GM21447 (cell line): ENCODE measurements around the gene SUPT5H.
"Not testable (repeated sequence)": the region's sequence is repeated elsewhere in the genome, so short reads cannot be mapped to it uniquely, and the experiment has no call there.

ENCODE experiments used
- ATAC-seq: cut with Tn5 transposase; IDR thresholded peaks from one replicate; pipeline ENCODE4 v1.9.1; 2021; ENCODE audit not compliant: unreplicated experiment

The SUPT5H gene

DNA sequence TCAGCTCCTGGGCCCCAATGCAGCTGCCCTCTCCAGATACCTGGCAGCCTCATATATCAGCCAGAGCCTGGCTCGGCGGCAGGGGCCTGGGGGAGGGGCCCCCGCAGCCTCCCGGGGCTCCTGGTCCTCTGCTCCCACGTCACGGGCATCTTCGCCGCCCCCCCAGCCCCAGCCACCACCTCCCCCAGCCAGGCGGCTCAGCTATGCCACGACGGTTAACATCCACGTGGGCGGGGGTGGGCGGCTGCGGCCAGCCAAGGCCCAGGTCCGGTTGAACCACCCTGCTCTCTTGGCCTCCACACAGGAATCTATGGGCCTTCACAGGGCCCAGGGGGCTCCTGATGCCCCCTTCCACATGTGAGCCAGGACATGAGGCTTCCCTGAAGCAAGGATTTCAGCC, 20.4 kb upstream of the SUPT5H start:
- ATAC-seq: no peak

DNA sequence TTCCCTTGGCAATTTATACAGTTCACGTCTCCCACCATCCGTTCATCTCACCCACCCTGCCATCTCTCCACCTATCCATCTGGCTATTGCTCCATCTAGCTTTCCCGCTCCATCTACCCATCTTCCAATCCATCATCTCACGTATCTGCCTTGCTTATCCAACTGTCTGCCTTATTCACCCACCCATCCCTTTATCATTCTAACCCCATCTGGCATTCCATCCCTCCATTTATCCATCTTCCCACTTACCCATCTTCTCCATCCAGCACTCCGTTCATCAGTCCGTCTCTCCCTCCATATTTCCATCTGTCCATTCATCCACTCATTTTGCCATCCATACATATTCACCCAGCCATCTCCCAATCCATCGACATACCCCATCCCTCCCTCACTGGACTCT, 19.6 kb upstream of the SUPT5H start:
- no peak for ATAC-seq

DNA sequence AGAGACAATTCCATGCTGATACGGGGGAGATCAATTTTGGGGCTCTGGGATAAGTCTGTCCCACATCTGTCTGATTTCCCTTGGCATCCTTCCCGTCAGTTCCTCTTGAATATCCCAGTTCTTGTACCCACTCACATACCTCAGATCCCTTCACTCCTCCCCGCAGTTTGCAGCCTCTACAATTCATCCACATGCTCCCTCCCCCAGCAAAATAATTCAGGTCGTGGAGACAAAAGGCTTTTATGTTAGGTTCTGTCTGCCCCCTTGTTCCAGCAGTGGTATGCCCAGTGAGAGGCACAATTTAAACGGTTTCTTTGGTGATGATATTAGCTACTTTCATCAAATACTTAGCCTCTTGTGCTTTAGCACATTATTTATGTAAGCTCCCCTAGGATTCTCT, 19.2 kb upstream of the SUPT5H start:
- no peak for ATAC-seq

DNA sequence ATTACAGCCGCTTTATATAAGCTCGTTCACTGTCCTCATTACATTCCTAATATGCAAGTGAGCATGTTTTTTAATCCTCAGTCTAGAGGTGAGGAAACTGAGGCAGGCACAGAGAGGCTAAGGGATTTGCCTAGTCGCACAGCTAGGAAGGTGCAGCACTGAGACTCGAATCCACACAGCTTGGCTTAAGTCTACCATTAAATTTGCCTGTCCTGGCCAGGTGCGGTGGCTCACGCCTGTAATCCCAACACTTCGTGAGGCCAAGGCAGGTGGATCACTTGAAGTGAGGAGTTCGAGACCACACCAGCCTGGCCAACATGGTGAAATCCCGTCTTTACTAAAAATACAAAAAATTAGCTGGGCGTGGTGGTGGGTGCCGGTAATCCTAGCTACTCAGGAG, 17.7 kb upstream of the SUPT5H start:
- ATAC-seq: no peak

DNA sequence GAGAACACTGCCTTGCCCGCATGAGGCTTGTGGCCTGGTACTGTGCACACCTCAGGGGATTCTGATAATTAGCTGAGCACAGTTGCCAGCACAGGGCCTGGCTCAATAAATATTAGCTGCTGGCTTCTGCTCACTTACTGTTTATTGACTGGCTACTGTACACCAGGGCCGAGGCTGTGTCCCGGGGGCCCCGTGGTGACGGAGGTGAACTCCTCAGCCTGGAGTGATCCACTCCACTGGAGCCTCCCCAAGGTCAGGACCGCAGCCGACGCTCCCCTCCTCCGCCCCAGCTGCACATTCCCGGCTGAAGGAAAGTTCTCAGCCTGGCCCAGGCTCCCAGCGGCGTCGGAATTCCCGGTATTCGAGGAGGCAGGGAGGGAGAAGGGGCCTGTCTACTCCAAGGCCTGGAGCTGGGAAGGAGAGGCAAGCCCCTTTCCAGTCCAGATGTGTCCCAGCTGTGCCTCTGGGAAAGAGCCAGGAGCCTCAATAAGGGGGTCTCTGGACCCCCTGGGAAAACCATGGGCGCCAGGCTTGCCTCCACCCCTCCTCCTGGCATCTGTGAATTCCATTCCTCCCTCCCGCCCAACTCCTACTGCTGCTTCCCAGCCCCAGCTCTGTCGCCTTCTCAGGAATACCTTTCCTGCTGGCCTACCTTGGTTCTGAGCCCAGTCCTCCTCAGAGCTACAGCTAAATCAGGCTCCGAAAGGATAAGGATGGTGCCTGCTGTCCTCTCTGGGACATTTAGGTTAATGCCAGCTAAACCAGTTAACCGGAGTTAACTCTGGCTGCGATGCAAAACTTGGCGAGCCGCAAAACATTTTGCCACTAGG, 16.9 kb upstream of the SUPT5H start:
- ATAC-seq: no peak

DNA sequence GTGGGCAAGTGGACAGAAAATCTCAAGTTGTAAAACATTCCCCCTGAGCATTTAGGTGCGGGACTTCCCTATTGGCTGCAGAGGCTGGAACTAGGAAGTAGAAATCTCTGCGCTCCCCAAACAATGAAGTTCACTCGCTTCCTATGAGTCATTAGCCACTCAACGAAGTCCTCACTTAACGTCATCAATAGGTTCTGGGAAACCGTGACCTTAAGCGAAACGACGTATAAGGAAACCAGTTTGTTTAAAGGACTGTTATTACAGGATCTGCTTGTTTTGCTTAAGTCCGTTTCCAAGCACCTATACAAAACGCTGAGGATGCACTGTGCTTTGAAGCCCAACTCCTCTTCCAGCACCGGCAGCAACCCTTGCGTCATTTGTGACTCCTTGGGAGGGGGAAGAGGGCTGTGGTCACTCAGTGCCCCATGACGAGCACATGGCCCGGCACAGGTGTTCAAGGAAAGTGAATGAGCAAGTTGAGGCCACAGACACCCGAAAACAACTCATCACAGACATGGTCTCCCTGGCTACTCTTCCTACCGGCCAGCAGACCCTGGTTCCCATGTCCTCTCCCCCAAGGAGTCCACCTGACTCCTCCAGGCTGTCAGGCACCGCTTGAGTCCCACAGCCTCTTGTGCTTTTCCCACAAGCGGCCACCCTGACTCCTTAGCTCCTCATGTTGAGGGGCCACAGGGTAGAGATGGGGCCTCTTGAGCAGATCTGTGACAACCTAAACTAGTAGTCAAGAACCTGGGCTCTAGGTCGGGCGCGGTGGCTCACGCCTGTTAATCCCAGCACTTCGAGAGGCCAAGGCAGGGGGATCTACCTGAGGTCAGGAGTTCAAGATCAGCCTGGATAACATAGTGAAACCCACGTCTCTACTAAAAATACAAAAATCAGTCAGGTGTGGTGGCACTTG, 14.4 kb upstream of the SUPT5H start:
- no peak for ATAC-seq

DNA sequence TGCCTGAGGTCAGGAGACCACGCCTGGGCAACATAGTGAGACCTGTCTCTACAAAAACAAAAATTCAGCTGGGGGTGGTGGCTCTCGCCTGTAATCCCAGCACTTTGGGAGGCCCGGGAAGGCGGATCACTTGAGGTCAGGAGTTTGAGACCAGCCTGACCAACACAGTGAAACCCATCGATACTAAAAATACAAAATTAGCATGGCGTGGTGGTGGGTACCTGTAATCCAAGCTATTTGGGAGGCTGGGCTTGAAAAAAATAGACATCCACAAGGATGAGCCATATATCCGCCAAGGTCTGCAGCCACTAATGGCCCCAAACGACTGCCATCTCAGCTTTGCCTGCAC, 12.7 kb upstream of the SUPT5H start:
- no peak for ATAC-seq

DNA sequence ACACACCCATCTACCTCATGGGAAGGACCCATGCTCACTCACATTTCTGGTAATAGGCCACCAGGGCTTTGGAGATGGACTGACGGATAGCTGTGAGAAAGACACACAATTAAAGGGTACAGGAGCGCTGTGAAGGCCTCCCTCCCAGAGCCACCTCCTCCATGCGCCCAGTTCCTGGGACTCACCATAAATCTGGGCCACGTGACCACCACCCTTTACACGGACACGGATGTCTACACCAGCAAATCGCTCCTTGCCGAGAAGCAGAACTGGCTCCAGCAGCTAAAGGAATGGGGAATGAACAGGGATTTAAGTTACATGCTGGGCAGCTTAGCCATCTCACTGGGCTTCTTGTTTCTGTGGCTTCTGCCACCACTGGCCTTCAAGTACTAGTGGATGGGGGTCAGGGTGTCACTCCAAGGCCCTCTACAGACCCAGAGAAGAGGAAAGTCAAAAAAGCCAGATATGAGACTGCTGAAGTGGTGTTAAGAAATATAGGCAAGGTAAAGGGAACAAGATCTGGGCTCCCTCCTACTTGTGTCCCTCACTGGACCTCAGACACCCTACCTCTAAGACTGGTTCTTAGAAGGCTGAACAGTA, 11.8 kb upstream of the SUPT5H start:
- ATAC-seq: no peak

DNA sequence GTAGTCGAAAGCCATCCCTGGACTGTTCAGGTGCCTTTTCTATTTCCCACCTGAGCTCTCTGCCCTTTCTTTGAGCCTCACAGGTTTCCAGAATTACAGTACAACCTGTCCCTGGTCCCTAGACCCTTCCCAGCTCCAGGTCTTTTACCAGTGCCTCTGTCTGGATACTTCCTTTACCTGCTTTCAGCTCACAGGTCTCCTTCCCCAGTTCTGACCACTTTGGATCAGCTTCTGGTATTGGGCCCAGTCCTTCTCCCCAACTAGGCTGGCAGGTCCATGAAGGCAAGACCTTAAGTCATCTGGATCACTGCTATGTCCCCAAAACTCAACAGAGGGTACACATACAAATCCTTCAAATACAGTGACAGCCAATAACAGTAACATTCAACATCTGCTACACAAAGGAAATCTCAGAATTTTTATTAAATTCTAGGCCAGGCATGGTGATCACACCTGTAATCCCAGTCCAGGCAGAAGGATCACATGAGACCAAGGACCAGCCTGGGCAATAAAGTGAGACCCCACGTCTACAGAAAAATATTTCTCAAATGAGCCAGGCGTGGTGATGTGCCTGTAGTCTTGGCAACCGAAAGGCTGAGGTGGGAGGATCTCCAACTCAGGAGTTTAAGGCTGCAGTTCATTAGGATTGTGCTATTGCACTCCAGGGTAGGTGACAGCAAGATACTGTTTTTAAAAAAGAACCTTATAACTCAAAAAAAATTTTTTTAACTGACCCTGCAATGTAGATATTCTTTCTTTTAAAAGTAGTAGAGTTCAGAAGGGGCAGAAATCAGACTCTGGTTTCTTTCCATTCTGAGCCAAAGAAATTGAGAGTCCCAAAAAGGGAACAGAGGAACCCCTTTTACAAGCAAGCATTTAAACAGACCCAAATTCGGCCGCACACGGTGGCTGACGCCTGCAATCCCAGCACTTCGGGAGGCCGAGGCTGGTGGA, 11.0 kb upstream of the SUPT5H start:
- no peak for ATAC-seq

DNA sequence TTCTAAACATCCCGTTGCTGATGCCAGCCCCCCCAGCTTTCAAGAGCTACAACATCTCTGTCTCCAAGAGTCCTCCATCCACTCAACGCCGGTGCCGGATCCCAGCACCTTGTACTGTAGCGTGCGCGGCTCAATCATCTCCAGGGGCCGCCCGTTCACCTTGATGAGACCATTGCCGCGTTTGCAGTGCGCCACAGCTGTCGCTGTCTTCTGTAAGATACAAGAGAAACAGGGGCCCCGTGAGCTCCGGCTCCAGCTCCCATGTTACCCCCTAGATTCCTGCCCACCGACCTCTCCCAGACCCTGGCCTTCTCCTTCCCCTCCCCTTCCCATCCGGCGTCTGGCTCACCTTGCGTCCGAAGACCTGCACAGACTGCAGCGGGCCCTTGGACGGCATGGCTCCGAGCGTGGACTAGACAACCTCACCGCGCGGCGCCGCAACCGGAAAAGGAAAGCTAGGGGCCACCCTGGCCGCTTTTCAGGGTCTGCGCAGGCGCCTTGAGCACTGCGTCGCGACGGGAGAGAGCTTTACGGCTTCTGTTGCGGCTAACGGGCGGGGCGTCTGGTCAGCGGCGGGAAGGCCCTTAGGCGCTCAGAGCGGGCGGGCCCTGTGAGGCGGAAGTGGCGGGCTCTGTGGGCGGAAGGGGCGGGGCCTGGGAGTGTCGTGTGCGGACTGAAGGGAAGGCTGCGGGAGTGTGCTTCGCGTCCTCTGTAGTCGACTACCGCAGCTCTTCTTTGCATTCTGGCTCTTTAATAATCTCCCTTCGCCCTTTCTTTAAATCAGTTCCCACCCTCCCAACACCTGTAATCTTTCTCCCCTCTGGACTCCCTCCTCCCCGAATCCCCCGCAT, 9.7 kb upstream of the SUPT5H start, which contains the start of gene RPS16:
RPS16 (minus strand) TSS at position 451 of the 851 bp plus-strand sequence; CDS start at position 397, 54 bp downstream.
- ATAC-seq: peak; percentile 69

DNA sequence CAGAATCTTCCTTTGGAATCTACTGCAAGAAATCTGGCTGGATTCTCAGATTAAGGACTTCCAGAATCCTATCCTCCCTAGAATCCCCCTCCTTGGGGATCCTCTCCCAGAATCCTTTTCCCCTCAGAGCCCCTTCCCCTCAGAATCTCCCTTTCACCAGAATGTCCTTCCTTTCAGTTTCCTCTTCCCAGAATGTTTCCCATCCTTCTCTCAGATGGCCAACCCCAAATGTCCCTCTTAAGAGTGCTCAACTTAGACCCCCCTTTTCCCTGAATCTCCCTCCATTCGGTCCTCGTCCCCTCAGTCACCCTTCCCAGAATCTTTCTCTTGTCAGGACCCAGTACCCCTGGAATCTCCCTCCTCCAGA, 9.0 kb upstream of the SUPT5H start:
- ATAC-seq: no peak

DNA sequence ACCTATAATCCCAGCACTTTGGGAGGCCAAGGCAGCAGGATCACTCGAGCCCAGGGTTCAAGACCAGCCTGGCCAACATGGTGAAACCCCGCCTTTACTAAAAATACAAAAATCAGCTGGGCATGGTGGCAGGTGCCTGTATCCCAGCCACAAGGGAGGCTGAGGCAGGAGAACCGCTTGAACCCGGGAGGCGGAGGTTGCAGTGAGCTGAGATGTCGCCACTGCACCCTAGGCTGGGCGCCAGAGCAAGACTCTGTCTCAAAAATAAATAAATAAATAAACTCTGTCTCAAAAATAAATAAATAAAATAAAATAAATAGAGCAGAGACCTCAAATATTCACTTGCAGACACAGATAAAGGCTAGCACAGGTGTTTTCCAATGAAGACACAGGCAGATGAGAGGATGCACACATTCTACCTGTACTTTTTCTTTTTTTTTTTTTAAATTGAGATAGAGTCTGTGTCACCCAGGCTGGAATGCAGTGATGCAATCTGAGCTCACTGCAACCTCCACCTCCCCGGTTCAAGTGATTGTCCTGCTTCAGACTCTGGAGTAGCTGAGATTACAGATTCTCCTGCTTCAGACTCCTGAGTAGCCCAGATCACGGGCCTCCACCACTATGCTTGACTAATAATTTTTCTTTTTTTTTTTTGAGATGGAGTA, 7.0 kb upstream of the SUPT5H start:
- ATAC-seq: no peak

DNA sequence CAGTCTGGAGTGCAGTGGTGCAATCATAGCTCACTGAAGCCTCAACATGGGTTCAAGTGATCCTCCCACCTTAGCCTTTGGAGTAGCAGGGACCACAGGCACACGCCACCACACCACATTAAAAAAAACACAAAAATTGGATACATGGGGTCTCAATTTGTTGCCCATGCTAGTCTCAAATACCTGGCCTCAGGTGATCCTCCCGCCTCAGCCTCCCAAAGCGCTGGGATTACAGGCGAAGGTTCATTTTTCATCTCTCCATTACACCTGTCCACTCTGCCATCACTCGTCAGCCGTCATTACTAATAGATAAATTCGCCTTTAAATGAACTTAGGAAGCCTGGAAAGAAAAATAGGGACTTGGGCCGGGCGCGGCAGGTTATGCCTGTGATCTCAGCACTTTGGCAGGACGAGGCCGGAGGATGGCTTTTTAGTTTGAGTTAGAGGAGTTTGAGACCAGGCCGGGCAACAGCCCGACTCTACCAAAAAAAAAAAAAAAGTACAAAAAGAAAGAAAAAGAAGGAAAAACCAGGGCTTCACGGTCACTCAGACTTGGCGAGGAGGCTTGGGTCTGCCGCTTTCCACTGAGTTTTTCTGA, 685 bp upstream of the SUPT5H start:
- ATAC-seq: no peak

DNA sequence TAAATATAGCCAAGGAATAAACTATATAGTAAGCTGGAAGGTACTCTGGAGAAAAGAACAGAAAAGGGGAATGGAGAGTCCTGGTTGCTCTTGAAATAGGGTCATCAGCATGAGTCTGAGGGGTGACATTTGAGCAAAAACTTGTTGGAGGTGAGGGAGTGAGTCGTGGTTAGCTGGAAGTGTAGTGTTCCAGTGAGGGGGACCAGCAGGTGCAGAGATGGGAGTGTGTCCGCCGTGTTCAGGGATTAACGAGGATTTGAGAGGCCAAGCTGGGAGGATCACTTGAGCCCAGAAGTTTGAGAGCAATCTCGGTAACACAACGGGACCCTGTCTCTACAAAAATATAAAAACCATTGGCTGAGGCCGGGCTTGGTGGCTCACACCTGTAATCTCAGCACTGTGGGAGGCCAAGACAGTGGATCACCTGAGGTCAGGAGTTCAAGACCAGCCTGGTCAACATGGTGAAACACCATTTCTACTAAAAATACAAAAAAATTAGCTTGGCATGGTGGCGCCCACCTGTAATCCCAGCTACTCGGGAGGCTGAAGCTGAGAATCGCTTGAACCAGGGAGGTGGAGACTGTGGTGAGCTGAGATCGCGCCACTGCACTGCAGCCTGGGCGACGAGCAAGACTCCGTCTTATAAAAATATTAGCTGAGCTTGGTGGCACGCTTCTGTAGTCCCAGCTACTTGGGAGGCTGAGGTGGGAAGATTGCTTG, 1.1 kb downstream of the SUPT5H start:
- ATAC-seq: no peak

DNA sequence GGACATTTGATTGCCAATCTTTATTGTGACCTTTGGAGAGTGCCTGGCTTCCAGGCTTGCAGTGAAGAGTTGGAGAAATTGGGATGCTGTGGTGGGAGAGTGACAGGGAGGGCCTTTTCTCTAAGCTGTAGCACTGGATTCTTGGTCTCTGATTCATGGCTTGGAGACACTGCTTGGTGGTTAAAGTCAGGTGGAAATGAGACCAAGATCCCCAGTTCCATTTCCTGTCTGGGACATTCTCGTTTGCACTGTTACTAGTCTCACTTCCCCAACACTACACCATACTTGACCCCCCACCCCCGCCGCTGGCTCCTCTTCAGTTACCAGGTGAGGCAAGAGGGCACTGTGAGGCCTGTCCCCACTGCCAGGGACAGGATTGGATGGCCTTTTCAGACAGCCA, 2.9 kb downstream of the SUPT5H start:
- peak; percentile 49 for ATAC-seq

DNA sequence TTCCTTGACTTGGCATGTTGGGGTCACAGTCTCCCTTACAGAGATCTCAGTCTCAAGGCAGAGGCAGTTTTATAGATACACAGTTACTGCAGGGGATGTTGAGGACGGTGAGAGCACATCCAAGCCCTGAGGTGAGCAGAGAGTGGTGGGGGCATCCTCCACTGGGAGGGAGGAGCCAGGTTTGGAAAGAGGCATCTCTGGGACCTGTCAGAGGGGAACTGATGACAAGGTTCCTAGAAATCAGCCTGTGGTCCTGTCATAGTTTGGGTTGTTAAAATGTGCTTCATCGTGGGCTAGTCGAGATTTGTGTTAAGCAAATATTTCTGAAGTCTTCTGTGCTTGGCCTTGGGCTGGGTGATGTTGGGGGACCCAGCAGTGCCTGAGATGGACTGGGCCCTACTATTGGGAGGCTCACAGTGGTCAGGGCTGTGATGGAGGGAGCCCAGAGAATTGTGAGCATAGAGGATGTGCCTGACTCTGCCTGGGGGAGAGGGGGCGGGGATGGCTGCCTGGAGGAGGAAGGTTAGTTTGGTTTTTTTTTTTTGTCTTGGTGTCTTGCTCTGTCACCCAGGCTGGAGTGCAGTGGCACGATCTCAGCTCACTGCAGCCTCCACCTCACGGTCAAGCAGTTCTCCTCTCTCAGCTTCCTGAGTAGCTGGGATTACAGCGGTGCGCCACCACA, 3.9 kb downstream of the SUPT5H start:
- ATAC-seq: no peak

DNA sequence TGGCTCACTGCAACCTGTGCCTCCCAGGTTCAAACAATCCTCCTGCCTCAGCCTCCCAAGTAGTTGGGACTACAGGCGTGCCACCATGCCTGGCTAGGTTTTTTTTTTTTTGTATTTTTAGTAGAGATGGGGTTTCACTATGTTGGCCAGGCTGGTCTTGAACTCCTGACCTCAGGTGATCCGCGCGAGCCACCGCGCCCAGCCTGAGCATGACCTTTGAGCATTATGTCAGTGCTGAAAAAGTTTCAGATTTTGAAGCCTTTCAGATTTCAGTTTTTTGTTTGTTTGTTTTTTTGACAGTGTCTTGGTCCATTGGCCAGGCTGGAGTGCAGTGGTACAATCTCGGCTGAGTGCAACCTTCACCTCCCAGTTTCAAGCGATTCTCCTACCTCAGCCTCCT, 5.9 kb downstream of the SUPT5H start:
- not testable (repeated sequence) for ATAC-seq

DNA sequence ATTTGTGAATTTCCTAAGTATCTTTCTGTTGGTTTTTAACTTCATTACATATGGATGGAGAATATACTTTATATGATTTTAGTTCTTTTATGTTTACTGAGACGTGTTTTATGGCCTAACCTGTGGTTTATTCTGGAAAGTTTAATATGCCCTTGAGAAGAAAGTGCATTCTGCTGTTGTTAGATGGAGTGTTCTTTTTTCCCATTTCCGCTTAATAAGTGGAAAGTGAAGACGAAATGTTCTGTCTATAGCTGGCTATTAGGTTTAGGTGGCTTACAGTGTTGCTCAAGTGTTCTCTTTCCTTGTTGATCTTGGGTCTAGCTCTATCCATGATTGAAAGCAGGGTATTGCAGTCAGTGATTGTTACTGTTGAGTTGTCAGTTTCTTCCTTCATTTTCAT, 18.0 kb downstream of the SUPT5H start:
- ATAC-seq: no peak
